Stimulated activated CD4-positive, alpha-beta T cell treated with anti-CD3 and anti-CD28 coated beads, Interleukin-12 subunit alpha, Interleukin-12 subunit beta, amount 100 ng/mL, for 4 hours (primary cell): ENCODE data around the gene ADCY4.
"Not testable (repeated sequence)": the region's sequence is repeated elsewhere in the genome, so short reads cannot be mapped to it uniquely, and the experiment has no call there.

ENCODE experiments used
- DNase-seq: peaks from one replicate; pipeline ENCODE4 v3.0.0-alpha.2; 2020

Gene ADCY4

GRCh38 chr14:24366721-24367513 is 32.0 kb upstream of the ADCY4 start:
- DNase-seq, result peak; percentile 18

GRCh38 chr14:24366413-24366720 is 31.5 kb upstream of the ADCY4 start:
- no peak for DNase-seq

GRCh38 chr14:24365600-24366412 is 30.9 kb upstream of the ADCY4 start:
- peak; percentile 61 for DNase-seq

- no peak for DNase-seq
These were observed 30.0 kb upstream of the ADCY4 start for GRCh38 chr14:24364841-24365240.

GRCh38 chr14:24363401-24363800 is 28.5 kb upstream of the ADCY4 start:
- DNase-seq, result no peak

- DNase-seq, result no peak
These were observed 27.5 kb upstream of the ADCY4 start for GRCh38 chr14:24362241-24362960.

- no peak for DNase-seq
These were observed 26.5 kb upstream of the ADCY4 start for GRCh38 chr14:24361326-24361725.

- no peak for DNase-seq
These were observed 25.4 kb upstream of the ADCY4 start for GRCh38 chr14:24360281-24360680.

GRCh38 chr14:24356208-24356607 is 21.3 kb upstream of the ADCY4 start:
- no peak for DNase-seq

GRCh38 chr14:24355009-24355408 is 20.1 kb upstream of the ADCY4 start:
- DNase-seq, result no peak

GRCh38 chr14:24354482-24354825 is 19.6 kb upstream of the ADCY4 start:
- DNase-seq, result not testable (repeated sequence)

GRCh38 chr14:24353559-24354481 is 18.9 kb upstream of the ADCY4 start:
- DNase-seq, result no peak

- no peak for DNase-seq
These were observed 16.6 kb upstream of the ADCY4 start for GRCh38 chr14:24351517-24351916.

GRCh38 chr14:24349742-24350141 is 14.9 kb upstream of the ADCY4 start:
- DNase-seq, result no peak

GRCh38 chr14:24348186-24348585 is 13.3 kb upstream of the ADCY4 start:
- DNase-seq, result no peak

- DNase-seq, result no peak
These were observed 12.3 kb upstream of the ADCY4 start for GRCh38 chr14:24347134-24347533.

GRCh38 chr14:24343795-24344660 is 9.2 kb upstream of the ADCY4 start:
- DNase-seq, result no peak

- DNase-seq, result no peak
These were observed 8.0 kb upstream of the ADCY4 start for GRCh38 chr14:24342889-24343288.

- no peak for DNase-seq
These were observed 5.7 kb upstream of the ADCY4 start for GRCh38 chr14:24340606-24341005.

GRCh38 chr14:24339284-24340151 is 4.6 kb upstream of the ADCY4 start, which contains the start of gene RIPK3:
RIPK3 (minus strand) TSS chr14:24339991; CDS start chr14:24339826, 165 bp downstream.
- peak; percentile 66 for DNase-seq

GRCh38 chr14:24338843-24339242 is 4.0 kb upstream of the ADCY4 start:
- no peak for DNase-seq
